Measurements from ENCODE around the gene THRAP3.

Gene THRAP3

DNA sequence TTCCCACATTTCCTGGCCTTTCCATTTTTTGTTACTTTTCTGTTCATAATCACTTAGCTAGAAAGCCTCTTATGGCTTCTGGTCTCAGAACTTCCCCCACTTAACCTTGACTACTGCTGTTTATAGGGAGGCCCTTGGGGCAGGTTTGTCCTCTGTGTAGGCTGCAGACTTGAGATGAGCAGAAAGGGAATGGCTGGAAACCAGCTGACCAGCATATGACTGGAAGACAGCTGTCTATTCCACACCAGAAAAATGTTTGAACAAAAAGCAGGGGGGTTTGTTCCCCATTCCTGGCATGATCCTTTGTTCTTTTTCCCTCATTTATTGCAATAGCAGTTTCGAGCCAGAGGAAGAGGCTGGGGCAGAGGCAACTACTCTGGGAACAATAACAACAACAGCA lies 77.0 kb downstream of the THRAP3 start:
- DNase-seq (ENCODE audit: low spot score), result no peak

GRCh38 chr1:36303244-36303643 lies 79.0 kb downstream of the THRAP3 start:
- DNase-seq (ENCODE audit: low spot score), result no peak

GRCh38 chr1:36303650-36304360 lies 79.6 kb downstream of the THRAP3 start:
- DNase-seq (ENCODE audit: low spot score), result no peak

- DNase-seq (ENCODE audit: low spot score), result no peak
Measured at GRCh38 chr1:36304521-36304920, 80.3 kb downstream of the THRAP3 start.

DNA sequence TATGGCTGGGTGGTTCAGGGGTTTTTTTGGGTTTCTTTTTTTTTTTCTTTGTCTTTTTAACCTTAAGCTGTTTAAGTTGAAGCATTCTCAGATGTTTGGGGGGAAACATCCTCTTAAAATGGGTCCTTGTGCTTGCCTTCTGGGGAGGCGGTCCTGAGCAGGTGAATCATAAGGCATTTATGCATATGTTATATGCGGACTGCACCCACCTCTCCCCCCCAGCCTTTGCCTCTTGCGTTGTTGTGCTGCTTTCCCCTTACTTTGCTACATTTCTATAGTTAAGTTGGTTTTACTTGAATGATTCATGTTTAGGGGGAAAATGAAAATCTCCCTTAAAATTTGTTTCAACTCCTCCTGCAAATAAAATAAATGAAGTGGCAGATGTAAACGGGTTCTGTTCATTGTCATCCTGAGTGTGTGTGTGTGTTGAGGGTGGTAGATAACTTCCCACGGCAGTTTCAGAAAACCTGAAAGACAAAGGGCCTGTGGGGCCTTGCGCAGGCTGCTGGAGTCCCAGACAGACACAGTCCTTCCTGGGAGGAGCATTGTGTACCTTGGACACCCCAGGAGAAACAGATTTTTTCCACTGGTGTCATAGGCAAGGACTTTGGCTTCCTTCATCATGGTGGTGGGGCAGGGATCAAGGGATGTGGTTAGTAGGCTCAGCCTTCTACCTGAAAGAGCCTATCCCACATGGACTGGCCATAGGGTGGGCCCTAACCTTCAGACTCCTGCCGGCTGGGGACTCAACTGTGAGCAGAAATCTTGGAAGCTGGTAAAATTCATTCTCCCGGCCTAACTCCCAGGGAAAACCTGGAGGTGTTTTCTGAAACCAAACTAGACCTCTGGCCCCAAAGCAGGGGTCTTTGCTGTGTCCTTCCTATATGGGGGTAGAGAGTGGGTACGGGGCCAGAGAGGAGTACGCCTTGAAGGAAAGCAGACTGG lies 81.0 kb downstream of the THRAP3 start:
- DNase-seq (ENCODE audit: low spot score), result no peak

DNA sequence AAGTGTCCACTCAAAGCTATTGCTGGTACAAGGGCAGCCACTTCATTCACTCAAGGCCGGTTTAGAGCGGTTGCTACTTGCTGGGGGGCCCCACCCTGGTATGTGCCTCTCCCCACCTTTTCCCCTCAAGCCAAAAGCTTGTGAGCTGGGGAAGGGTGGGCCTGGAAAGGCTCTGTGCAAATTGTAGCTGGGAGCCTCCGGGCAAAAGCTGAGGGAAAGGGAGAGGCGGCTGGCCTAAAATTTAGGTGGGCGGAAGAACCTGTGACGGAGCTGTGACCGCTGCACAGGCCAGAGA lies 81.6 kb downstream of the THRAP3 start:
- no peak for DNase-seq (ENCODE audit: low spot score)

DNA sequence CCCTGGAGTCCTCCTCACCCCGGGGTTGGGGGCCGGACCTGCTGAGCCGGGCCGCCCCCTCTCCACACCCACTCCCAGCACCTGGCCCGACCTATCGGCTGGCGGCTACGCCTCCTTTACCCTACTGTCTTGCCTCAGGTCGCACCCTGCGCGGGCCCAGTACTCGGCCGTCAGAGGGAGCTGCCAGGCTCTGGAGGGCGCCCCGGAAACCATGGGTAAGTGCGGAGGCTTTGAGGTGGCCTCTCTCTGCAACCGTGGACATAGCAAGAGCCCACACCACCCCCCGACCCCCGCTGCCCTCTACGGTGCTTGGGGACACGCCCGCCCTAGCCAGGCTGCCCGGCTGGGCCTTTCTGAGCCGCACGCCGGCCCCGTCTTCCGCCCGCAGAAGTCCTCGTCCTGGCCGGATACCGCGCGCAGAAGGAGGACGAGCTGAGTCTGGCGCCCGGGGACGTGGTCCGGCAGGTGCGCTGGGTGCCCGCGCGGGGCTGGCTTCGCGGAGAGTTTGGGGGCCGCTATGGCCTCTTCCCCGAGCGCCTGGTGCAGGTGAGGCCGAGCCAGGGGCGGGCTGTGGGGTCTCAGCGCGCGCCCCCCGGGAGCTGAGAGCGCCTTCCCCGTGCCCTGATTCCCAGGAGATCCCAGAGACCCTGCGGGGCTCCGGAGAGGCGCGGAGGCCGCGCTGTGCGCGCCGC lies 82.1 kb downstream of the THRAP3 start, which contains the start of gene SH3D21:
SH3D21 (plus strand) TSS at position 159 of the 692 bp plus-strand sequence; CDS start at position 212, 53 bp downstream.
- DNase-seq (ENCODE audit: low spot score), result no peak

DNA sequence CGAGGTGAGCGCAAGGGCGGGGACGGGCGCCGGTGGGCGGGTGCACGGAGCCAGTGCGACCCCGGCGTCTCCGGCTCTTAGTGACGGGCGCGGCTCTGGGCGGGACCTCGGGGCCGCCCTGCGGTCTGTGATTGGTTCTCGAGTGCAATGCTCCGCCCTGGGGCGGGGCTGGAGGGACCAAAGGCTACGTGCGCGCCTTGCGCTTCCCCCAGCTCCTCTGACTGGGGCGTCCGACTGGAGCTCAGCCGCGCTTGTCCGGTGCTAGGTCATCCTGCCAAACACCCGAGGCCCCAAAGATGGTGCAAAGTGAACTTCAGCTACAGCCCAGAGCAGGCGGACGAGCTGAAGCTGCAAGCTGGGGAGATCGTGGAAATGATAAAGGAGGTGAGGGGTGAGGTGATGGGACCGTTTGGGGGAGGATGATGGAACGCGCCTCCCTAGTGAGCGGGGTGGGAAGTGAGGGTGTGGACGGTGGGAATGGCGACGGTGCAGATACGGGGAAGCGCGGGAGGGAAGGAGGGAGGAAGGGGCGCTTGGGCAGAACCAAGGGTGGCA lies 82.7 kb downstream of the THRAP3 start:
- DNase-seq (ENCODE audit: low spot score), result peak; percentile 94

DNA sequence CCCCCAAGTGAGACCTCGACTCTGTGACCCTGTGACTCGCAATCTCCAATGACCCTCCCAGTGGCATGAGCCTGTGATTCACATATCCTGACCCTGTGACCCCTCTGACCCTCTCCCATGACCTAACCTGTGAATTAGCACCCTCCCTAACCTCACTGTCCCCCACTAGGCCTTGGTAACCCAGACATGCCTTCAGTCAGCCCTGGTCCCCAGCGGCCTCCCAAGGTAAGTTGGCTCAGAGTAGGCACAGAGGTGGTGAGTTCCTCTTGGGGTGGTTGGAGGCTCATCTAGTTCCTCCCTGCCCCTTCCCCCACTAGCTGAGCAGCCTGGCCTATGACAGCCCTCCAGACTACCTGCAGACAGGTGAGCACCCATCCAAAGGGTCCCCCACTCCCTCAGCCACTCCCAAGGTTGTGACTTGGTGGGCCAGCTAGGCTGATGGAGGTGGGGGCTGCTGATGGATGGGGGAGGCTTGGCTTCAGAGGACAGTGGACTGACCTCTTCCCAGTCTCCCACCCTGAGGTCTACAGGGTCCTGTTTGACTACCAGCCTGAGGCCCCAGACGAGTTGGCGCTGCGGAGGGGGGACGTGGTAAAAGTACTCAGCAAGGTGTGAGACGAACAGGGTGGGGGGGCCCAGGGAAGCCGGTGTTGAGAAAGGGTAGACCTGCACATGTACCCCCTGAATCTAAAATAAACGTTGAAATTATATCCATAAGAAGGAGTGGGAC lies 83.5 kb downstream of the THRAP3 start:
- DNase-seq (ENCODE audit: low spot score), result no peak

- DNase-seq (ENCODE audit: low spot score), result no peak
Measured at GRCh38 chr1:36309397-36309796, 85.2 kb downstream of the THRAP3 start.

DNA sequence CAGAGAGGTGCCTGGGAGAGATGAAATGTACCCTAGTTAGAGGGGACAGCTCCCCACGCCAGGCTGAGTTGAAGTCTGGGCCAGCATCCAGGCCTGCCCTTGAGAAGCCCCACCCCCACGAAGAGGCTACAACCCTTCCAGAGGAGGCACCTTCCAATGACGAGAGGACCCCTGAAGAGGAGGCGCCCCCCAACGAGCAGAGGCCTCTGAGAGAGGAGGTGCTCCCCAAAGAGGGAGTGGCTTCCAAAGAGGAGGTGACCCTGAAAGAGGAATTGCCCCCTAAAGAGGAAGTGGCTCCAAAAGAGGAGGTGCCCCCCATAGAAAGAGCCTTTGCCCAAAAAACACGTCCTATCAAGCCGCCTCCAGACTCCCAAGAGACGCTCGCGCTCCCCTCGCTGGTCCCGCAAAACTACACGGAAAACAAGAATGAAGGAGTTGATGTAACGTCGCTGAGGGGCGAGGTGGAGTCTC lies 96.1 kb downstream of the THRAP3 start:
- DNase-seq (ENCODE audit: low spot score), result no peak

GRCh38 chr1:36320767-36321118 lies 96.5 kb downstream of the THRAP3 start:
- DNase-seq (ENCODE audit: low spot score), result no peak

GRCh38 chr1:36321119-36321951 lies 97.1 kb downstream of the THRAP3 start:
- DNase-seq (ENCODE audit: low spot score), result peak; percentile 95

DNA sequence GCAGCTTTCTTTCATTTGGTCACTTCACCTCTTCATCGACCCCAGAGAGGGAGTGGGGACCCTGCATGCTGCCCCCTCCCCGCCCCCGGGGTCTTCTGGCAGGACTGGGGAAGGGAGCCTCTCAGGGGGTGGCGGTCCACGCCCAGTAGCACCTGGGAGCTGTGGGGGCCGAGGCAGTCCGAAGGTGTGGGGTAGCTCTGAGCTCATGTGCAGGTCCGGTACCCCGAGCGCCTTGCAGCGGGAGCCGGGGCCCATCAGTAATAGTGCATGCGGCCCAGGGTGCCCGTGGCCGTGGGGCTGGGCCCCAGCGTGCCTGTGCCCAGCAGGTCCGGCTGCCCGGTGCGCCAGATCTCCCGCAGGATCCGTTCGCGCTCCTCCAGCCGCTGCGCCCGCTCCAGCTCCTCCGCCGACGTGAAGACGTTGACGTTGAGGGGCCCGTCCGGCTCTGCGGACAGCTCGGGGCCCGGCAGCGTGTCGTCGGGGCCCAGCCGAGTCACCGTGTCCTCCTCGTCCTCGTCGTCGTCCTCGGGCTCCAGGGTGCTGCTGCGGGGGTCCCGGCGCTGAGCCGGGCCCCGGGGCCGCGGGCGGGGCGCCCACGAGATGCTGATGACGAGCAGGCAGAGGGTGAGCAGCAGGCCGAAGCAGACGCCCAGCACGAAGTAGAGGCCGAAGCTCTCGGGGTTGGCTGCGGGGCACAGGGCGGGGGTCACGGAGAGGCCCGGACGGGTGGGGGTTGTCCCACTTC lies 98.0 kb downstream of the THRAP3 start:
- no peak for DNase-seq (ENCODE audit: low spot score)

GRCh38 chr1:36322786-36323635 lies 98.8 kb downstream of the THRAP3 start:
- DNase-seq (ENCODE audit: low spot score), result peak; percentile 78

DNA sequence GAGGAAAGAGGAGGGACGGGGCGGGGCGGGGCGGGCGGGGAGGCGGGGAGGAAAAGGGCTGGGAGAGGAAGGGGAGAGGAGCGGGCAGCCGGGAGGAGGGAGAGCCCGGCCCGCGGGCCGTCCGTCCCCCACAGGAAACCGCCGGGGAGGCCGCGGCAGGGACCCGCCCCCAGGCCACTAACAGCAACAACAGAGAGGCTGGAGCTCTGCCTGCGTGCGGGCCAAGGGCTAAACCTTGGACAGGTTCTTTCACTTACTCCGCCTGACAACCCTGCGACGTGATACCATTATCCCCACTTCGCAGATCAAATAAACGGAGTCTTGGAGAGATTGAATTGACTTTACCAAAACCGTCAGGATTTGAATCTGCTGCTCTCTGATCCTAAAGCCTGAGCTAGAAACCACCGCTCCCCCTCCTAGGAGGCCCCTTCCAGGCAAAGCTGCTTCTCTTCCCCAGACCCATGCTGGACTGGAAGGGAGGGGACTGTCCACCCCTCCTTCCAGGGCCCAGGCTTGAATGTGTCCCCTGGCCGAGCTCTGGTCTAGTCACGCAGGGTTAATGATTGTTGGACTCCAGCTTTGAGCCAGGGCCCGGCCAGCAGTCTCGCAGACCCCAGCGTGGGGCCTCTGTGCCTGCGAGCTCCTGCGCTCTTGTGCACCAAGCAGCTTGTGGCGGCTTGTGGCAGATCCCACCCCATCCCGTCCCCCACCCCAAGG lies 99.6 kb downstream of the THRAP3 start, which contains the start of gene EVA1B:
EVA1B (minus strand) TSS at position 10 of the 717 bp plus-strand sequence. CDS start 608 bp downstream, outside the sequence.
- peak; percentile 94 for DNase-seq (ENCODE audit: low spot score)

- no peak for DNase-seq (ENCODE audit: low spot score)
Measured at GRCh38 chr1:36324353-36324703, 100.1 kb downstream of the THRAP3 start.

DNA sequence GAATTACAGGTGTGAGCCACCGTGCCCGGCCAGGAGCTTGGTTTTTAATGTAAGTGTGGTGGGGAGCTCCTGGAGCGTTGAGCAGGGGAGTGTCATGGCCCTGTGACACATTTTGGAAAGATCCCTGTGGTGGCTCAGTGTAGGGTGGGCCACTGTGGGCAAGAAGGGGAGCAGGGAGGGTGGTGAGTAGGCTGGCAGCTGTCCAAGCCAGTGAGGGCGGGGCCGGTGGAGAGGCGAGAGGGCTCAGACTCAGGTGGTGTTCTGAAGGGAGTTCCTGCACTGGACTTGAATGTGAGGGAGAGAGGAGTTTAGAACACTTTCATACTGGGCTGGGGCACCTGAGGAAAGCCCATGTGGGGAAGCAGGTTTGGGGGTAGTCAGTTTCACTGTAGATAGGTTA lies 102.3 kb downstream of the THRAP3 start:
- no peak for DNase-seq (ENCODE audit: low spot score)

All from left forelimb (tissue), 1 donor.